ENCODE data around the gene NKAIN2.

Gene NKAIN2

DNA sequence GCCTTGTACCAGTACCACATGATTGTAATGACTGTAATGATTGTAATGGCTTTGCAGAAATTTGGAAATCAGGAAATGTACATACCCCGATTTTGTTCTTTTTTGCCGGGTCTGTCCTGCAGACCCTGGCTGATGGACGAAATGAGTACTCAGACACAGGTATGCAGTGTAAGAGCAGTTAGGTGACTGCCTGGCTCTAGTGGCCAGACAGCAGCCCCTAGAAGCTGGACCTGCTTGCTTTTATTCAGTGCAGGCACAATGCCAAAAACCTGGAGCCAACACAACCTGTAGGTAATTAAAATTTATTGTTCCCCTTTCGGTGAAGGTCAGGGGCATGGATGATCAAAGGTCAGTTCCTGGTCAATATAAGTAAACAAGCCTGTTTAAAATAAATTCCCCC is 346.0 kb downstream of the NKAIN2 start:
- H3K36me3 ChIP-seq (ENCODE audit: control insufficient read depth in 1 of 2, insufficient read depth in 2 of 2, low read length in 2 of 2), result no peaks in the 10 kb centered on the region
- no peak overlapping the region for H3K9ac ChIP-seq (ENCODE audit: low read length)
- no peak overlapping the region for H3K27ac ChIP-seq (ENCODE audit: low read depth, low read length)
- no peak overlapping the region for H3K4ac ChIP-seq (ENCODE audit: low read depth, low read length)
- no peak overlapping the region for H2BK12ac ChIP-seq (ENCODE audit: low read length)
- no peak overlapping the region for H3K4me2 ChIP-seq (ENCODE audit: low read length)
- no CpG with 5 or more reads among the region's 4 CpGs for WGBS (ENCODE audit: extremely low coverage, insufficient coverage, insufficient read length)
- no peak overlapping the region for H4K91ac ChIP-seq (ENCODE audit: low read depth, low read length)
- no peaks in the 10 kb centered on the region for H3K4me1 ChIP-seq (ENCODE audit: control insufficient read depth in 1 of 2, insufficient read depth in 2 of 2, low read length in 2 of 2)
- H3K79me1 ChIP-seq (ENCODE audit: low read length), result no peaks in the 10 kb centered on the region
- no peaks in the 10 kb centered on the region for H3K9me3 ChIP-seq (ENCODE audit: insufficient read depth, low read depth, low read length)
- H4K12ac ChIP-seq (ENCODE audit: low read depth, low read length), result no peak overlapping the region
- no peak for DNase-seq
- no peak overlapping the region for H2AFZ ChIP-seq (ENCODE audit: insufficient read depth, low read length, poor library complexity)
- H3K18ac ChIP-seq (ENCODE audit: low read length), result no peak overlapping the region
- H3K27me3 ChIP-seq (ENCODE audit: insufficient read depth, low read length), result no peaks in the 10 kb centered on the region
- no peak overlapping the region for H3K23ac ChIP-seq (ENCODE audit: low read length)
- no peak overlapping the region for H3K4me3 ChIP-seq (ENCODE audit: low read depth, low read length)
- no peaks in the 10 kb centered on the region for H3K79me2 ChIP-seq (ENCODE audit: control insufficient read depth, insufficient read depth, low read length, poor library complexity)
- H2AK5ac ChIP-seq (ENCODE audit: low read length), result no peak overlapping the region
- H3K14ac ChIP-seq (ENCODE audit: low read length), result no peak overlapping the region
- no peak overlapping the region for H2BK120ac ChIP-seq (ENCODE audit: insufficient read depth, low read length, poor library complexity)
- H2BK5ac ChIP-seq (ENCODE audit: low read depth, low read length, poor library complexity), result no peak overlapping the region
- H4K8ac ChIP-seq (ENCODE audit: low read depth, low read length), result no peak overlapping the region

DNA sequence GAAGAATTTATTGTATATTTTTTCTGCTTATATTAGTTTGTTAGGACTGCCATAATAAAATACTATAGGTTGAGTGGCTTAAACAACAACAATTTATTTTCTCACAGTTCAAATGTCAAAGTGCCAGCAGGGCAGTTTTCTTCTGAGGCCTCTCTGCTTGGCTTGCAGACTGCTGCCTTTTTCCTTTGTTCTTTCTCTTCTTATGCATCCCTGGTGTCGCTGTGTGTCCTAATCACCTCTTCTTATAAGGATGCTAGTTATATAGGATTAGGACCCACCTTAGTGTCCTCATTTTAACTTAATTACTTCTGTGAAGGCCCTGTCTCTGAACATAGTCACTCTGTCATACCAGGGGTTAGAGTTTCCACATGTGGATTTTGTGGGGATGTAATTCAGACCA is 354.4 kb downstream of the NKAIN2 start:
- H4K91ac ChIP-seq (ENCODE audit: low read depth, low read length), result no peak overlapping the region
- H3K4ac ChIP-seq (ENCODE audit: low read depth, low read length), result no peak overlapping the region
- H3K27me3 ChIP-seq (ENCODE audit: insufficient read depth, low read length), result no peaks in the 10 kb centered on the region
- no peak overlapping the region for H3K18ac ChIP-seq (ENCODE audit: low read length)
- H4K12ac ChIP-seq (ENCODE audit: low read depth, low read length), result no peak overlapping the region
- WGBS (ENCODE audit: extremely low coverage, insufficient coverage, insufficient read length), result no CpG with 5 or more reads among the region's 1 CpG
- no peak overlapping the region for H4K8ac ChIP-seq (ENCODE audit: low read depth, low read length)
- H3K9ac ChIP-seq (ENCODE audit: low read length), result no peak overlapping the region
- H3K4me2 ChIP-seq (ENCODE audit: low read length), result no peak overlapping the region
- H3K4me1 ChIP-seq (ENCODE audit: control insufficient read depth in 1 of 2, insufficient read depth in 2 of 2, low read length in 2 of 2), result no peaks in the 10 kb centered on the region
- no peak overlapping the region for H3K27ac ChIP-seq (ENCODE audit: low read depth, low read length)
- no peaks in the 10 kb centered on the region for H3K9me3 ChIP-seq (ENCODE audit: insufficient read depth, low read depth, low read length)
- no peaks in the 10 kb centered on the region for H3K79me2 ChIP-seq (ENCODE audit: control insufficient read depth, insufficient read depth, low read length, poor library complexity)
- no peak for DNase-seq
- H2AK5ac ChIP-seq (ENCODE audit: low read length), result no peak overlapping the region
- H2AFZ ChIP-seq (ENCODE audit: insufficient read depth, low read length, poor library complexity), result no peak overlapping the region
- no peak overlapping the region for H3K4me3 ChIP-seq (ENCODE audit: low read depth, low read length)
- H2BK12ac ChIP-seq (ENCODE audit: low read length), result no peak overlapping the region
- H3K79me1 ChIP-seq (ENCODE audit: low read length), result no peaks in the 10 kb centered on the region
- no peak overlapping the region for H2BK120ac ChIP-seq (ENCODE audit: insufficient read depth, low read length, poor library complexity)
- no peak overlapping the region for H3K23ac ChIP-seq (ENCODE audit: low read length)
- H3K14ac ChIP-seq (ENCODE audit: low read length), result no peak overlapping the region
- no peaks in the 10 kb centered on the region for H3K36me3 ChIP-seq (ENCODE audit: control insufficient read depth in 1 of 2, insufficient read depth in 2 of 2, low read length in 2 of 2)
- H2BK5ac ChIP-seq (ENCODE audit: low read depth, low read length, poor library complexity), result no peak overlapping the region

DNA sequence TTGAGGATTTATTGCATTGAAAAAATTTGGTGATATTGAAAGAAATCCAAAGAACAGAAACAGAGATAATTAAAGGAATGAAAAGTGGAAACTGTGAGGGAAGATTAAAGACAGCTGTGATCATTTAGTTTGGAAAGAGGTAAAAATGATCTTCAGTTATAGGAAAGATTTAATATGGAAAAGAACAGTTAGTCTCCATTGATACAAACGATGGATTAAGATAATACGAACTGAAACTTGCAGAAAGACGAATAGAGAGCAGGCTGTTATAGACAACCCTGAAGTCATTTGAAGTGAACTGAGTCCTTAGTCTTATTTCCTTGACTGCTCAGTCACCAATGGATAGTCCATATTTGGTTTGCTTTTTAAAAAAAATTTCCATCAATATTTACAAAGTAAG is 360.0 kb downstream of the NKAIN2 start:
- DNase-seq, result no peak
- Histone ChIP-seq H2BK5ac (ENCODE audit: low read depth, low read length, poor library complexity) (no peak overlapping the region), H3K79me1 (ENCODE audit: low read length) (no peaks in the 10 kb centered on the region), H3K27me3 (ENCODE audit: insufficient read depth, low read length) (no peaks in the 10 kb centered on the region), H3K9me3 (ENCODE audit: insufficient read depth, low read depth, low read length) (no peaks in the 10 kb centered on the region), H3K14ac (ENCODE audit: low read length) (no peak overlapping the region), H3K4me2 (ENCODE audit: low read length) (no peak overlapping the region), H3K9ac (ENCODE audit: low read length) (no peak overlapping the region), H2BK120ac (ENCODE audit: insufficient read depth, low read length, poor library complexity) (no peak overlapping the region), H3K4me3 (ENCODE audit: low read depth, low read length) (no peak overlapping the region), H2BK12ac (ENCODE audit: low read length) (no peak overlapping the region), H3K4me1 (ENCODE audit: control insufficient read depth in 1 of 2, insufficient read depth in 2 of 2, low read length in 2 of 2) (no peaks in the 10 kb centered on the region), H3K4ac (ENCODE audit: low read depth, low read length) (no peak overlapping the region), H3K36me3 (ENCODE audit: control insufficient read depth in 1 of 2, insufficient read depth in 2 of 2, low read length in 2 of 2) (no peaks in the 10 kb centered on the region), H3K23ac (ENCODE audit: low read length) (no peak overlapping the region), H4K8ac (ENCODE audit: low read depth, low read length) (no peak overlapping the region), H4K12ac (ENCODE audit: low read depth, low read length) (no peak overlapping the region), H3K79me2 (ENCODE audit: control insufficient read depth, insufficient read depth, low read length, poor library complexity) (no peaks in the 10 kb centered on the region), H3K27ac (ENCODE audit: low read depth, low read length) (no peak overlapping the region), H2AK5ac (ENCODE audit: low read length) (no peak overlapping the region), H3K18ac (ENCODE audit: low read length) (no peak overlapping the region), H4K91ac (ENCODE audit: low read depth, low read length) (no peak overlapping the region), H2AFZ (ENCODE audit: insufficient read depth, low read length, poor library complexity) (no peak overlapping the region)
- WGBS (ENCODE audit: extremely low coverage, insufficient coverage, insufficient read length), result no CpG with 5 or more reads among the region's 3 CpGs

DNA sequence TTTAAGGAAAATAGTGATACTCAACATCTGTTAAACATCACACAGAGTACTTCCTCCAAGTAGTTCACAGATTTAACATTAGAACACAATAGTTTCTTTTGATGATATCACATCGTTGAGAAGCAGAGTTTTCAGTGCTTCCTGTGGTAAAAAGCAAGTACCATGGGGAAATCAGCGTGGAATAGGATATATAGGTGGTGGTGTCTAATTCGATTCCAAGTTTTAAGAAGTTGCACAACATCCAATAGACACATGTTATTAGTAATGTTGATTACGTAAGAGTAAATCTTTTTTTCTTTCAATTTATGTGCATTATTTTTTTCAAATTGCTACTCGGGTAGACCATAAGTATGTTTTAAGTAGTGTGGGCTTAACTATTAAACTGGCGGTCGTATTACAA is 360.7 kb downstream of the NKAIN2 start:
- Histone ChIP-seq H4K8ac (ENCODE audit: low read depth, low read length) (no peak overlapping the region), H2BK120ac (ENCODE audit: insufficient read depth, low read length, poor library complexity) (no peak overlapping the region), H3K4me3 (ENCODE audit: low read depth, low read length) (no peak overlapping the region), H3K79me2 (ENCODE audit: control insufficient read depth, insufficient read depth, low read length, poor library complexity) (no peaks in the 10 kb centered on the region), H3K9me3 (ENCODE audit: insufficient read depth, low read depth, low read length) (no peaks in the 10 kb centered on the region), H3K4me1 (ENCODE audit: control insufficient read depth in 1 of 2, insufficient read depth in 2 of 2, low read length in 2 of 2) (no peaks in the 10 kb centered on the region), H3K27me3 (ENCODE audit: insufficient read depth, low read length) (no peaks in the 10 kb centered on the region), H3K4ac (ENCODE audit: low read depth, low read length) (no peak overlapping the region), H3K36me3 (ENCODE audit: control insufficient read depth in 1 of 2, insufficient read depth in 2 of 2, low read length in 2 of 2) (no peaks in the 10 kb centered on the region), H4K91ac (ENCODE audit: low read depth, low read length) (no peak overlapping the region), H2BK12ac (ENCODE audit: low read length) (no peak overlapping the region), H2AFZ (ENCODE audit: insufficient read depth, low read length, poor library complexity) (no peak overlapping the region), H3K9ac (ENCODE audit: low read length) (no peak overlapping the region), H2AK5ac (ENCODE audit: low read length) (no peak overlapping the region), H3K23ac (ENCODE audit: low read length) (no peak overlapping the region), H3K14ac (ENCODE audit: low read length) (no peak overlapping the region), H3K18ac (ENCODE audit: low read length) (no peak overlapping the region), H3K27ac (ENCODE audit: low read depth, low read length) (no peak overlapping the region), H3K4me2 (ENCODE audit: low read length) (no peak overlapping the region), H3K79me1 (ENCODE audit: low read length) (no peaks in the 10 kb centered on the region), H4K12ac (ENCODE audit: low read depth, low read length) (no peak overlapping the region), H2BK5ac (ENCODE audit: low read depth, low read length, poor library complexity) (no peak overlapping the region)
- WGBS (ENCODE audit: extremely low coverage, insufficient coverage, insufficient read length), result no CpG with 5 or more reads among the region's 7 CpGs
- no peak for DNase-seq
